Measurements from ENCODE around the gene SAFB.
A peak's percentile ranks its signal among the peaks of the same experiment; 100 is the strongest.

DNA sequence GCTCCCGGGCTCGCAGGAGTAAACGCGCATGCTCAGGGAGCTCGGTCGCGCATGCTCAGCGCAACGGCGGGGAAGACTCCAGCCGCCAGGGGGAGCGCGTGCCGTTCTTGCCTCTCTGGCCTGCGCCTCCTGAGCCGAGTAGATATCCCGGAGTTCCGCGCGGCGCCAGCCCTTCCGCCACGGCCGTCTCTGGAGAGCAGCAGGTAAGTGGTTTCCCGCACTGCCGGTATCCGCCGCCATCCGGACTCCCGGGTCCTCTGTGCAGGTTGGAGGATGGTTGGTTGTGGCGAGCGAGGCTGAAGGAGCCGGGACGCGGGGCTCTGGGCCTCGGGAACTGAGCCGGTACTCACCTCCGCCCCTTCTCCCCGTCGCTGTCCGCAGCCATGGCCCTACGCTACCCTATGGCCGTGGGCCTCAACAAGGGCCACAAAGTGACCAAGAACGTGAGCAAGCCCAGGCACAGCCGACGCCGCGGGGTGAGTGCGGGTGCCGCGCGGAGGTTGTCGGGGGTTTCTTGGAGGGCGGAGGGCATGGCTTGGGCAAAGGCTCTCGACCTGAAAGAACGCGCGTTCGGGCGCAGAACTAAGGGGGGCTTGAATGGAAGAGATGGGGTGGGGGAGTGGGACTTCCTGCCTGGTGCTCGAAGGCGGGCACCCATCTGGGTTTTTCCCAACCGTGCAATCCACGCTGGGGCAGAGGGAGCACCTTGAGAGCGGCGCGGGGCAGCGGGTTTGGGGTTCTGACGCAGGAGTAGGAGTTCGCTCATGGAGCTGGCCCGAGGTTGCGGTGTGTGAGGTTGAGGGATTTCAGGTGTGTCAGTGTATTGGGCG, 67.5 kb downstream of the SAFB start, which contains the start of gene RPL36:
- TF ChIP-seq, protein P1, sequence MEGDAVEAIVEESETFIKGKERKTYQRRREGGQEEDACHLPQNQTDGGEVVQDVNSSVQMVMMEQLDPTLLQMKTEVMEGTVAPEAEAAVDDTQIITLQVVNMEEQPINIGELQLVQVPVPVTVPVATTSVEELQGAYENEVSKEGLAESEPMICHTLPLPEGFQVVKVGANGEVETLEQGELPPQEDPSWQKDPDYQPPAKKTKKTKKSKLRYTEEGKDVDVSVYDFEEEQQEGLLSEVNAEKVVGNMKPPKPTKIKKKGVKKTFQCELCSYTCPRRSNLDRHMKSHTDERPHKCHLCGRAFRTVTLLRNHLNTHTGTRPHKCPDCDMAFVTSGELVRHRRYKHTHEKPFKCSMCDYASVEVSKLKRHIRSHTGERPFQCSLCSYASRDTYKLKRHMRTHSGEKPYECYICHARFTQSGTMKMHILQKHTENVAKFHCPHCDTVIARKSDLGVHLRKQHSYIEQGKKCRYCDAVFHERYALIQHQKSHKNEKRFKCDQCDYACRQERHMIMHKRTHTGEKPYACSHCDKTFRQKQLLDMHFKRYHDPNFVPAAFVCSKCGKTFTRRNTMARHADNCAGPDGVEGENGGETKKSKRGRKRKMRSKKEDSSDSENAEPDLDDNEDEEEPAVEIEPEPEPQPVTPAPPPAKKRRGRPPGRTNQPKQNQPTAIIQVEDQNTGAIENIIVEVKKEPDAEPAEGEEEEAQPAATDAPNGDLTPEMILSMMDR (IDR thresholded peaks at IDR 0.05): peak; percentile 94 to 100 (median 98)
- TF ChIP-seq POLR2A (IDR thresholded peaks at IDR 0.05): peak in 1 of 2 donors; percentile 84
